ENCODE data around the gene KASH5. TPM values are rescaled to one million over a fixed set of nuclear protein-coding genes. Genes with fewer than 3 reads are reported as not detected.

KASH5 gene
- total RNA-seq, 1 donor from 2014 or later = not detected

GRCh38 chr19:49420227-49420626 is 32.2 kb downstream of the KASH5 start:
- no peak for DNase-seq (ENCODE audit: low read depth in 2 of 2)

GRCh38 chr19:49421039-49421877 is 33.2 kb downstream of the KASH5 start:
- peak in 1 of 2 donors; percentile 49 for DNase-seq (ENCODE audit: low read depth in 2 of 2)

GRCh38 chr19:49421878-49422202 is 33.8 kb downstream of the KASH5 start:
- no peak for DNase-seq (ENCODE audit: low read depth in 2 of 2)

- DNase-seq (ENCODE audit: low read depth in 2 of 2) = peak in 1 of 2 donors; percentile 63
Measured at GRCh38 chr19:49422407-49423070, 34.5 kb downstream of the KASH5 start.

GRCh38 chr19:49423071-49423984 is 35.3 kb downstream of the KASH5 start, which contains the start of gene PTH2:
Gene PTH2, minus strand, starts transcription at chr19:49423441. Its CDS starts 102 bp downstream, at chr19:49423339.
- no peak for DNase-seq (ENCODE audit: low read depth in 2 of 2)

- DNase-seq (ENCODE audit: low read depth in 2 of 2) = no peak
Measured at GRCh38 chr19:49423985-49424303, 35.9 kb downstream of the KASH5 start.

- no peak for DNase-seq (ENCODE audit: low read depth in 2 of 2)
Measured at GRCh38 chr19:49425178-49425577, 37.1 kb downstream of the KASH5 start, which contains the start of gene GFY. Gene GFY, plus strand, starts transcription at chr19:49425388. Its CDS starts 1,043 bp downstream, at chr19:49426431.

- no peak for DNase-seq (ENCODE audit: low read depth in 2 of 2)
Measured at GRCh38 chr19:49425922-49426592, 38.0 kb downstream of the KASH5 start.

- no peak for DNase-seq (ENCODE audit: low read depth in 2 of 2)
Measured at GRCh38 chr19:49427339-49427738, 39.3 kb downstream of the KASH5 start.

- no peak for DNase-seq (ENCODE audit: low read depth in 2 of 2)
Measured at GRCh38 chr19:49427855-49428546, 40.0 kb downstream of the KASH5 start.

GRCh38 chr19:49428547-49429451 is 40.8 kb downstream of the KASH5 start:
- DNase-seq (ENCODE audit: low read depth in 2 of 2) = no peak

- DNase-seq (ENCODE audit: low read depth in 2 of 2) = no peak
Measured at GRCh38 chr19:49430172-49430677, 42.2 kb downstream of the KASH5 start.

GRCh38 chr19:49430678-49431329 is 42.8 kb downstream of the KASH5 start:
- peak in 1 of 2 donors; percentile 12 for DNase-seq (ENCODE audit: low read depth in 2 of 2)

GRCh38 chr19:49431330-49431749 is 43.3 kb downstream of the KASH5 start:
- no peak for DNase-seq (ENCODE audit: low read depth in 2 of 2)

- no peak for DNase-seq (ENCODE audit: low read depth in 2 of 2)
Measured at GRCh38 chr19:49432141-49433073, 44.4 kb downstream of the KASH5 start.

GRCh38 chr19:49433240-49433901 is 45.3 kb downstream of the KASH5 start:
- no peak for DNase-seq (ENCODE audit: low read depth in 2 of 2)

- DNase-seq (ENCODE audit: low read depth in 2 of 2) = no peak
Measured at GRCh38 chr19:49434907-49435583, 47.0 kb downstream of the KASH5 start.

Measured in dermis microvascular lymphatic vessel endothelial cell (primary cell).